Measurements from ENCODE around the gene LRGUK.

Gene LRGUK

DNA sequence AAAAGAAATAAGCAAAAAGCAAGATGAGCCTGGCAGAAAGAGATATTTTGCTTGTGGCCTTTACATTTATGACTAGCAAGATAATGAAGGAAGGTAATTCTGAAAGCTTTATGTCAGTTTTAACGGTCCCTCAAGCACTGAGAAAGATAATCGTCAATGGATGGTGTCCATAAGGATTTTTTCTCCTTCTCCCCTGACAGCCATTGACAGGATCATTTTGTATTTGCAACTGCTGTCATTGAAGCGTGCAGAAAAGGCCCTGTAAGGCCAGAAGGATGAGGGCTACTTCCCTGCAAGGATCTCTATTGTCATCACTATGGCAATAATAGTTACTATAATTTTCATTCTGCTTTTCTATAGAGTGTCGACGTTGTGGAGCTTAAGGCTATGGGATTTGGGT, 994 bp upstream of the LRGUK start:
- no peak for TF ChIP-seq ZFX (IDR thresholded peaks at IDR 0.05)
- TF ChIP-seq, protein P1, sequence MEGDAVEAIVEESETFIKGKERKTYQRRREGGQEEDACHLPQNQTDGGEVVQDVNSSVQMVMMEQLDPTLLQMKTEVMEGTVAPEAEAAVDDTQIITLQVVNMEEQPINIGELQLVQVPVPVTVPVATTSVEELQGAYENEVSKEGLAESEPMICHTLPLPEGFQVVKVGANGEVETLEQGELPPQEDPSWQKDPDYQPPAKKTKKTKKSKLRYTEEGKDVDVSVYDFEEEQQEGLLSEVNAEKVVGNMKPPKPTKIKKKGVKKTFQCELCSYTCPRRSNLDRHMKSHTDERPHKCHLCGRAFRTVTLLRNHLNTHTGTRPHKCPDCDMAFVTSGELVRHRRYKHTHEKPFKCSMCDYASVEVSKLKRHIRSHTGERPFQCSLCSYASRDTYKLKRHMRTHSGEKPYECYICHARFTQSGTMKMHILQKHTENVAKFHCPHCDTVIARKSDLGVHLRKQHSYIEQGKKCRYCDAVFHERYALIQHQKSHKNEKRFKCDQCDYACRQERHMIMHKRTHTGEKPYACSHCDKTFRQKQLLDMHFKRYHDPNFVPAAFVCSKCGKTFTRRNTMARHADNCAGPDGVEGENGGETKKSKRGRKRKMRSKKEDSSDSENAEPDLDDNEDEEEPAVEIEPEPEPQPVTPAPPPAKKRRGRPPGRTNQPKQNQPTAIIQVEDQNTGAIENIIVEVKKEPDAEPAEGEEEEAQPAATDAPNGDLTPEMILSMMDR (conservative IDR thresholded peaks at IDR 0.05): no peak
- no peak overlapping the region for H3K27ac ChIP-seq

DNA sequence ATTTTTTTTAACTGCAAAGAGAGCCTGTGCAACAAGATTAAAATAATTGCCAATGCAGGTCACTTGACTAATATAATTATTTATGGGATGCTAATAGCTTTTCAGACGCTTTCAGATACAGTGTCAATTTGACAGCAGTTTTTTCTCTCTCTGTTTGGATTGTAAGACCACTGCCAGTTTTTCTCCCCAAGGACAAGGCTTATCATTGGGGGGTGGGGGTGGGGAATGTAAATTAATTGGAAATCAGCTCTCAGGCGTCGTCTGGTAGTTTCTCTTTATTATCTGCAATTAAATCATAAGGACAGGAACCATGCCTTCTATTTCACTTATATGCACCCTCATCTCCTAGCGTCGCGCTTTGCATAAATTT, 559 bp upstream of the LRGUK start:
- TF ChIP-seq ZFX (IDR thresholded peaks at IDR 0.05): no peak
- TF ChIP-seq, protein P1 (conservative IDR thresholded peaks at IDR 0.05): no peak
- H3K27ac ChIP-seq: no peak overlapping the region

DNA sequence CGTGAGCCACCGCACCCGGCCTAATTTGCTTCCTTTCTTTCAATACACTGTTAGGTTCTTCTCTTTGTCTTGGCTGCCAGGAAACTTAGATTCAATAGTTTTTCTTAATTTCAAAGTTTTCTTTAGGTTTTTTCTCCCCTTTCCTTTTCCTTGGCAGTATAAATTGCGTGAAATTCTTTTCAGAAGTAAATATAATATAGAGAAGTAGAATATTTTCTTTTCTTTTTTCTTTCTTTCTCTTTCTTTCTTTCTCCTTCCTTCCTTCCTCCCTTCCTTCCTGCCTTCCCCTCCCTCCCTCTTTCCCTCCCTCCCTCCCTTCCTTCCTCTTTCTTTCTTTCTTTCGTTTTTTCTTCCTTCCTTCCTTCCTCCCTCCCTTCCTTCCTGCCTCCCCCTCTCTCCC, 1.7 kb downstream of the LRGUK start:
- no peak overlapping the region for H3K27ac ChIP-seq
- TF ChIP-seq, protein P1 (conservative IDR thresholded peaks at IDR 0.05): no peak
- no peak for TF ChIP-seq ZFX (IDR thresholded peaks at IDR 0.05)

DNA sequence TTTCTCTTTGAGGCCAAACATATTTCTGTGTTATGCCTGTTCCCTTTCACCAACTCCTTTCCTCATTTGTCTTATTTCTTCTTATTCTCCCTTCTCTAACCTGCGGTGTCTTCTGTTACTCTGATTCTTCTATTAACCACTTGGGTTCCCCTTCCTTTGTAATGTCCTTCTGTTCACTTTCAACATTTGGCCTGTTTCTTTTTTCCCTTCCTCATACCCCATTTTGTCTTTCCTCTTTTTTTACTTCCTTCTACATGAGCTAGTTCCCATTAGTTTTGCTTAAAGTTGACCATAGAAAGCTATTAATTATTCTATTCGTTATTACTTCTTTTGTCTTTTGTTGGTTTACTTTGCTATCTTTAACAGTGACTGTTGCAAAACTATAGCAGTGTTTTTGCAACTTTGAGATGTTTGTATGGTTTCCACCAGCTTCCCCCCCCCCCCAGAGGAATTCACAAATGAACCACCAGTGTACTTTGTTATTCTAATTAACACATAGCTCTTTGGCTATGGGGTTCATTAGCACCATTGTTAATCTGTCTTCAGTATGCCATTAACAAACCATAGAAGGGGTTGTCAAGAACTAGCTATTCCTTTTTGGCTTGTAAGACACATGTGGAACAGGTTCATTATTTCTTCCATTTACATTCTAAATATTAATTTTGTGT, 2.9 kb downstream of the LRGUK start:
- no peak overlapping the region for H3K27ac ChIP-seq
- no peak for TF ChIP-seq ZFX (IDR thresholded peaks at IDR 0.05)
- TF ChIP-seq, protein P1 (conservative IDR thresholded peaks at IDR 0.05): no peak

DNA sequence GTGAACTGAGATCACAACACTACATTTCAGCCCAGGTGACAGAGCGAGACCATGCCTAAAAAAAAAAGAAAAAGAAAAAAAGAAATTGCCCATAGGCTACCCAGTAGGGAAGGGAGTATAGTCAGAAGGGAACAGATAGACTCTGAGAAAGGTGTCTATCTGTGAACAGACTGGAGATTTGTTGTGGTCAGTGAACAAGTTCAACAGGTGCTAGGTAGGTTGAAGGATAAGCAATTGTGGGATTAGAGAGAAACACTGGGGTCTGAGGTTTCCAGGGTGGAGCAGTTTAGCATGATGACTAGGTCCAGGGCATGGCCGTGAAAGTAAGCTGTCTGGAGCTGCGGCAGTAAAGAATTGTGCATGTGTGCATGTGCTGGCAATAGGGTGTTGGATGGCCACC, 6.9 kb downstream of the LRGUK start:
- H3K27ac ChIP-seq: no peak overlapping the region
- TF ChIP-seq, protein P1 (conservative IDR thresholded peaks at IDR 0.05): no peak
- TF ChIP-seq ZFX (IDR thresholded peaks at IDR 0.05): no peak

DNA sequence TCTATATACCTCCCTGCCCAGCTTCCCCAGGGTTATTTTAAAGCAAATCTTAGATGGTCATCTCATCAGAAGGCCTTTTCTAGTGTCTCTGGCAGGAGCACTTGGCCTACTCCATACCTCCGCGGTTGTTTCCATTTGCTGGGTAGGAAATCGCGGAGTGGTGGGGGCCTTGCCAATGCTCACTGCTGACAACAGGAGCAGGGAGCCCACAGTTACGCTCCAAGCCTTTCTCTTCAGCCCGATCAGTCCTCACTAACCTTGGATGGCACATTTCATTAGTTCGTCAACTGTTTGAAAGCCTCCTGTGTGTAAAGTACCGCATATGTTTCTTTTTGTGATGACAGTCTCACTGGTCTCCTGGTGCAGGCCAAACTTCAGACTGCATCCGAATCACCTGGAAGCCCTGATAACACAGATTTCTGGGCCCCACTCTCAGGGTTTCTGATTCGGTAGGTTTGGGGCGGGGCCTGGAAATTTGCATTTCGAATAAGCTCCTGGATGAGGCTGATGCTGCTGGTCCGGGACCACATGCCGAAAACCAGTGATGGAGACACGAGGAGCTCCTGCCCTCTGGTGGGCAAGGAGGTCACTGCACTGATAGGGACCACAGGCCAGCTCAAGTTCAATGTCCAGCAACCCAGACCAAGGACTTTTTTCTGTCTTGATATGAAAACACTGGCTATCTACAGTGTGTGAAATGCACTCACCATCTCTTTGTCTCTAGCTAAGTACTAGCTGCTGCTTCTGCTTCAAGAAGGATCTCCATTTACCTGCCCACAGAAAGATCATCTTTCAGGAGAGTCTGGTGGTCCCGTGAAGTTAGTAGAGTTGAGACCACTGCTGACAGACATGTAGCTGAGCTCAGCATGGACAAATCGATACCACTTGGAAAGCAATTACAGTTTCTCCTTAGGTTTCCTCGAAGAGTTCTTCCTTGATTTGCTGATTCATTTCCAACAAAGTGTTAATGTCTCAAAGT, 14.0 kb downstream of the LRGUK start:
- no peak for TF ChIP-seq ZFX (IDR thresholded peaks at IDR 0.05)
- TF ChIP-seq, protein P1 (conservative IDR thresholded peaks at IDR 0.05): peak; percentile 96
- H3K27ac ChIP-seq: no peak overlapping the region

DNA sequence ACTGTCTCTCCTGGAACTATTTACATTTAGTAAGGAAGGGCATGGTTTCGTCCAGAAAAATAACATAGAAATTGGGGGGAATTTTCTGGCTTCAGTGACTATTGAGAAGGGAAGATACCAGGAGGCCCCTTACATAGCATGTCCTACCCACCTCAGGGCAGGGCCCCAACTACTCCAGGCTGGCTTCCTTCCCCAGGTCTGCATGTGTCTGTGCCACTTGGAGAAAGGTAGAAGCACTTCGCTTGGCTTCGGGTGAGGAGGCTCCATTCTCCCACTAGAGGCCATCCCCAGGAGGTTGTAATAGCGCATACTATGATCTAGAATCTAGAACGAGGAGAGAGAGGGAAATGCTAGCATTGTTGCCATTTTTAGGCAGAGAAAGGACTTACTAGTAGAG, 14.7 kb downstream of the LRGUK start:
- TF ChIP-seq ZFX (IDR thresholded peaks at IDR 0.05): no peak
- no peak overlapping the region for H3K27ac ChIP-seq

All from C4-2B (cell line).